Hepatic stellate cell (primary cell): ENCODE results near the gene RNASE13.
"Not testable (repeated sequence)": the region's sequence is repeated elsewhere in the genome, so short reads cannot be mapped to it uniquely, and the experiment has no call there.

ENCODE experiments used
- DNase-seq: peaks from one replicate; pipeline ENCODE4 v3.0.0; 2011; ENCODE audit warnings: low spot score

RNASE13 gene

DNA sequence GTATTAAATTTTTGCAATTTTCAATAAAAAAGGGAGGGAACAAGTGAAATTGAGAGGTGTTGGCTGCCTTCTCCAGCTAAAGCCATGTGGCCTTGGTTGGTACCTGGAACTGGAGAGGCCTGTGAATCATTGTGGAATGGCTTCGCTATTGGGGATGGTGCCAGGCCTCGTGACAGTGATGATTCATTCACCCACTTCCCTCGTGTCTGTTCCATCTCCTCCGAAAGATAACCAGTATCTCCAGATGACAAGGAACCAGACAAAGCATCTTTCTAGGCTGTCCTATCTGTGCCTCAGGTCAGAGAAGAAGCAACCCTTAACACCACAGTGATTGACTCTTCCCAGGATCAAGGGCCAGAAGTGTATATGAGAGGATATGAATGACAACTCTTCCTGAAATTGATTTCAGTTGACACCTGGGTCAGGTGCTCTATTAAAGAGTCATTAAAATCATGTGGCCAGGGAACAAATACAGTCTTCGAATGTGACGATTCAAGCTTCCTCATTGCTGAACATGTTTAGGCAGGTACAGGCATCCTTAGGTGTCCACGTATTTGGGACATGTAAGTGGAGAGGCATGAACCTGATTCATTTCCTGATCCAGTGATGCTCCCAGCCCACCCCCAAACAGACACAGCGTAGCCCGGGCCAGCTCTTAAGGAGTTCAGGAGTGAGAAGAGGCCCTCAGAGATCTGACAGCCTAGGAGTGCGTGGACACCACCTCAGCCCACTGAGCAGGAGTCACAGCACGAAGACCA is 7.2 kb upstream of the RNASE13 start, which contains the start of gene RNASE7:
Gene RNASE7, plus strand, starts transcription at position 687 of the 758 bp plus-strand sequence. CDS start 631 bp downstream, outside the sequence.
- DNase-seq: no peak

GRCh38 chr14:21040941-21041340 is 6.3 kb upstream of the RNASE13 start:
- DNase-seq: not testable (repeated sequence)

GRCh38 chr14:21040370-21040925 is 5.8 kb upstream of the RNASE13 start:
- DNase-seq: no peak

GRCh38 chr14:21039585-21040369 is 5.2 kb upstream of the RNASE13 start:
- peak; percentile 45 for DNase-seq

GRCh38 chr14:21038441-21039422 is 4.1 kb upstream of the RNASE13 start:
- no peak for DNase-seq

DNA sequence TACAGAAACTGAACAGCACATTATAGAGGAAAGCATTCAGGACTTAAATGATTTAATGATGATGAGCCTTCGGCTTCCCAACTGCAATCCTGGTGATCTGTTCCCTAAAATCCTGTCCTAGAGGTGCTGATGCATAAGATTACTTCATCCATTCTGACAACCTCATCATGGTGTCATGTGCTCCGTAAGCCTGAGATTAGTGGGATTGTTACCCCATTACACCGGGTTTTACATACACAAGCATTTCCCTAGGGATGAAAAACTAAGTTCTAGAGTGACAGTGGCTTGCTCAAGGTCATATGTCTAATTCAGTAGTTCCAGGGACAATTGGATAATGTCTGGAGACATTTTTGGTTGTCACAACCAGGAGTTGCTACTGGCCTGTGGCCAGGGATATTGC is 2.5 kb upstream of the RNASE13 start:
- no peak for DNase-seq

- DNase-seq: no peak
Measured at GRCh38 chr14:21036751-21037150, 2.1 kb upstream of the RNASE13 start.

DNA sequence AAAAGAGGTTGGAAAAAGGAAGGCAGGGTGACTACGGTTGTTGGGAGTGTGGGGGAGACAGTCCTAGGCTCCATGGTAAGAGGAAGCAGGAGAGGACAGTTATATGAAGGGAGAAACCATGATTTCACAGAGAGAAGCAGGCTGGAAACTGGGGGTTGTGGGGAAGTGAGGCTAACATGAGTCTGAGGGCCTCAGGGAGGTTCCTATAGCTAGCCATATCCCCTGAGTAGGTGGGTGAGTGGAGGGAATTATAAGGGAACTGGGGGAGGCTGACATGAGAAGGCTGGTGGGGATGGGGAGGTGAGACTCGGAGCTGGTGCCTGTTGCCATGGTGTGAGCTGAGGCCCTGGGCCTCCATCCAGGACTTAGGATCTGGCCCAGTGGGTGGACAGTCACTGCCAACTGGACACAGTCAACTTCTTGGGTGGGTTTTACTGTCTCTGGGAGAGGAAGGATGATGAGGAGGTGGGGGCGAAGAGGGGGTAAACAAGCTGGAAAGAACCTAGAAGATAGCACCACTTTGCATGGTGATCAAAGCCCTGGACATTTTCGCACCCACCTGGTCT is 1.4 kb downstream of the RNASE13 start:
- DNase-seq: no peak

- no peak for DNase-seq
Measured at GRCh38 chr14:21032326-21033132, 2.1 kb downstream of the RNASE13 start.

GRCh38 chr14:21030531-21030930 is 4.1 kb downstream of the RNASE13 start:
- no peak for DNase-seq

GRCh38 chr14:21029917-21030316 is 4.7 kb downstream of the RNASE13 start, which contains the start of gene TPPP2:
Gene TPPP2 (plus strand): TSS chr14:21030217. CDS start chr14:21030582, 365 bp downstream.
- DNase-seq: no peak

GRCh38 chr14:21026988-21027315 is 7.7 kb downstream of the RNASE13 start:
- DNase-seq: no peak

DNA sequence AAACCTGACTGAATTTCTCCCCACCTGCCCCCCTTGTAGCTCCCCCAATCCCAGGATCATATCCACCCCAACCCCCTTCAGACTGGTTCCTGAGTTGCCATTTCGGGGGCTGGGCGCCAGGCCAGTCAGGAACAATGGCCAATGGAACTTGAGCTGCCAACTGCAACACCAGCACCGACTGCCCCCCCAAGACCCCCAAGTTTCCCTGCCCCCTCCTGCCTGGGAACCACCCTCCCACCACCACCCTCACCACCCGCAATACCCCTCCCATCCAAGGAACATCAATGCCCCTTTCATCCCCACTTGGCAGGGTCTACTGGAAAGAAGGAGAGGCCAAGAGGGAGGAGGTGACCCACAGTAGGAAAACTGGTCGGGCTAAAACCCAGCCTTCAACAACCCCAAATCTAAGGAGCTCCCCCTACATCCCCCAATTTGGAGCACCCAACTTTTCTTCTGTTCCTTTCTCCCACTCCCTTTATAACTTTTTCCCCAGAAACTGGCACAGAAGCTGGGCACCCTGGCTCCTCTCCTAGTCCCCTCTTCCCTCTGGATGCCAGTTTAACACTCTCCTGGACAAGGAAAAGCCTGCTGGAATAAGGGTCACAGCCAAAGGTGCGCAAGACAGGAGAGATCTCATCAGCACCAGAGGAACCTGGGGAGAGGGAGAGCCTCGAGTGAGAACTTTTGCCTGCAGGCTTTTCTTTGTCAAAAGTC is 8.2 kb downstream of the RNASE13 start:
- no peak for DNase-seq

DNA sequence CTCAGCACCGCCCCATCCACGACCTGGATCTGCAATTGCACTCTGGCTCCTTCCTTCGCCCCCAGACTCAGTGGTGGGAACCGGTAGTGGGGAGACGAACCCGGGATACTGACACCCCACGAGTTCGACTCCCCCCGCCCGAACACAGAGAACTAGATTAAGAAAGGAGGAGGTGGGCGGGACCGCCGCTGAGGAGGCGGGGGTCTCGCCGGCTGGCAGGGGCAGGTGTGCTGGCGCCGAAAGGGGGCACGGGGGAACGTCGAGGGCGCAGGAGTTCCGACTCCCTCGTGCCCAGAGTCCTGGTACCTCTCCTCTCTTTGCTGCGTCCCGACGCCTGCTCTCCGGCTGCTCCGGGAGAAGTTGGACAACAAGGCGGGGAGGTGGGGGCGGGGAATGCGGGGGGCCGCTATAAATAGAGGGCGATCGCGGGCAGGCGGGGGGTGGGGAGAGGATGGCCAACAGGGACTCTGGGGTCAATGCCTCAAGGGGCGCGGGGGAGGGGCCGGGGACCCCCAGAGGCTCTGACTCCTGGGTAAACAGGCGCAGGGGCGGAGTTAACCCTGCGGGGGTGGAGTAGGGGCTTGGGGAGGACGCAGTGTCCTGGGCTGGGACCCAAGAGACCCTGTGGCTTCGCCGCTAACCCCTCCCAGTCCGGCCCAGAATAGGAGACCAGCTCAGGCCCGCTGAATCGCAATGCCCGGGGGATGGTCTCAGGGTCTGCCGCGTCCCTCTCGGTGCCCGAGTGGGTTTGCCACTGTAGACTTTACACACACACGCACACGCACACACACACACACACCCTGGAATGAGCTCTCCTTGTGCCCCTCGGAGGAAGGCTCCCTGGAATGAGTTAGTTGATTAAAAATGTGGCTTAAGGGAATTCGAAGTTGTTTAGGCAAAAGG is 9.0 kb downstream of the RNASE13 start:
- no peak for DNase-seq

DNA sequence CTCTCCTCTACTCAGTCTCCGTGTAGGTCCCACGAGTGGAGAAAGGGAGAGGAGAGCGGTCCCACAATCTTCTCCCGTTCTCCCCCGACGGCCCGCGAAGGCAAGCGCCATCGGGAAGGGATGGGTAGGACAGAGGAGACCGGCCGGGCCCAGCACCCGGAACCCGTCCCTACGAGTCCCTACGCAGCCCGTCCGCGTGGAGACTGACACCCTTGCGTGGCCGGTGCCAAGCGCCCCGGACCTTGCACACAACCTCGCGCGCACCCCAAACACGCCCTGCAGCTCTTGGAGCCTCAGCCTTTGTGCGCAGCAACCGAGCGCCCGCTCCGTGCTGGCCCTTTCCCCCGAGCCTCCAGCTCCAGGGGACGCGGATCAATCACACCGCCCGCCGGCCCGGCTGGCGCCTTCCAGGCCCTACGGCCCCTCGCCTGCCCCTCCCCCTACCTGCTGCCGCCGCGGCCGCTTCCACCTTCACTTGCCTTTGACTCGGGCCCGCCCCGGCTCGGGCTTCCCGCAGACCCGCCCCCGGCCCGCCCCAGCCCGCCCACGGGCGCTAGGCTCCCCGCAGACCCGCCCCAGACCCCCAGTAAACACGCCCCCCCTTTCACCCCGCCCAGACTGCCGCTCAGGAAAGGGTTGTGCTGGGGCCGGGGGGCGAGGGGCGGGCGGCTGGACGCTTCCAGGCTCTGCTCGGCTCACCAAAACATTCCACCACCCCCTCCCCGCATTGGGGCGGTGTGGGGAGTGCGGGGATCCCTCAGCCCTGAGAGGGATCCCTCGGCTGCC is 9.8 kb downstream of the RNASE13 start, which contains the start of gene NDRG2:
Gene NDRG2, minus strand, starts transcription at position 477 of the 786 bp plus-strand sequence. CDS start 1,746 bp downstream, outside the sequence.
- DNase-seq: no peak

DNA sequence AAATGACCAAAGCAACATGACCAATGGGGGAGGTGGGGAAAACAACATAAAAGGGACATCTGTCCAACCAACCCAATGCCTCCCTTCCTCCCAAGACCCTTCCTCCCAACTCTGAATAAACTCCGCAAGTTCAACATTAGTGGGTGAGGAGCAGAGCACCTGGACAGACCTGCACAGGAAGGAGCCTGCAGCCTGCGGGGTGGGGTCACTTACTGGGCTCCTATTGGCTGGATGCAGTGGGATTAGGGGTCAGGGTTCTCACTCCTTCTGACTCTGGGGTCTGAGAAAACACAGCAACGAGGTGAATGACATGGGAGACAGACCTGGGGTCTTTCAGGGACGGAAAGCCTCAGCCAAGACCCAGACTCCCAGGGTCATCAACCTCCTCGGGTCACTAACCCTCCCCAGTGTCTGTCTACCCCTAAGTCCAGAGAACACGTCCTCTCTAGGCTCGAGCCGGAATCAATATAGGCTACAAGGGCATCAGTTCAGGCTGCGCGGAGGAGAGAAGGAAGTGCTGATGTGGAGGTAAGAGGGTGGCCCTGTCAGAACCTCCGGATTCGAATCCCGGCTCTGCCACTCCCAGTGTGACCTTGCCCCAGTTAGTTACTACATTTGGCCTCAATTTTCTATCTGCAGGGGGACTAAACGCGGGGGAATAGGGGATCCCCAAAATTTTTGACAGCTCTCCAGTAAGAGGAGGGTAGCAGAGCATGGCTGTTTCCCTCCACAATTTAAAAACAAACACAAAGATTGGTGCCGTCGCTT is 10.6 kb downstream of the RNASE13 start:
- DNase-seq: no peak

- DNase-seq: no peak
Measured at GRCh38 chr14:21023174-21023573, 11.4 kb downstream of the RNASE13 start.
